ENCODE measurements around the gene KIF13A.

- no peak for TF ChIP-seq POLR2AphosphoS5 (IDR thresholded peaks at IDR 0.05)
- TF ChIP-seq CTCF (IDR thresholded peaks at IDR 0.05 in 8 of 11, conservative IDR thresholded peaks at IDR 0.05 in 3 of 11), result no peak
- no peak for TF ChIP-seq POLR2A (IDR thresholded peaks at IDR 0.05)
These were observed 35.2 kb upstream of the KIF13A start for GRCh38 chr6:18022398-18023231.

All from spleen (tissue), 7 donors.